ENCODE results near the gene ATP2C2. TPM values are rescaled to one million over a fixed set of nuclear protein-coding genes. Genes with fewer than 3 reads are reported as not detected.

The ATP2C2 gene
- total RNA-seq, 3 donors from 2014 or later, result not detected

- no peak for DNase-seq
- Mint-ChIP-seq H3K9me3 (no peaks in the 10 kb centered on the region), H3K4me1 (ENCODE audit: low read depth) (no peaks in the 10 kb centered on the region), H3K36me3 (ENCODE audit: insufficient read depth) (peaks cover 9% of the 10 kb centered on the region), H3K4me3 (no peak overlapping the region), H3K27me3 (ENCODE audit: low read depth) (no peaks in the 10 kb centered on the region)
- ATAC-seq, result no peak
These were observed 92.2 kb downstream of the ATP2C2 start for GRCh38 chr16:84460406-84461028.

GRCh38 chr16:84461029-84461412 lies 92.7 kb downstream of the ATP2C2 start:
- Mint-ChIP-seq H3K27me3 (ENCODE audit: low read depth) (no peaks in the 10 kb centered on the region), H3K4me3 (no peak overlapping the region), H3K4me1 (ENCODE audit: low read depth) (no peaks in the 10 kb centered on the region), H3K9me3 (peaks cover under 1% of the 10 kb centered on the region), H3K36me3 (ENCODE audit: insufficient read depth) (peaks cover 13% of the 10 kb centered on the region)
- ATAC-seq, result no peak
- no peak for DNase-seq

- Mint-ChIP-seq H3K27me3 (ENCODE audit: low read depth) (no peaks in the 10 kb centered on the region), H3K9me3 (peaks cover 6% of the 10 kb centered on the region), H3K4me3 (no peak overlapping the region), H3K4me1 (ENCODE audit: low read depth) (no peaks in the 10 kb centered on the region), H3K36me3 (ENCODE audit: insufficient read depth) (peaks cover 19% of the 10 kb centered on the region)
- ATAC-seq, result no peak
- no peak for DNase-seq
These were observed 93.3 kb downstream of the ATP2C2 start for GRCh38 chr16:84461413-84462295.

- Mint-ChIP-seq H3K36me3 (ENCODE audit: insufficient read depth) (peaks cover 28% of the 10 kb centered on the region), H3K9me3 (peaks cover 12% of the 10 kb centered on the region), H3K4me1 (ENCODE audit: low read depth) (no peaks in the 10 kb centered on the region), H3K4me3 (no peak overlapping the region), H3K27me3 (ENCODE audit: low read depth) (no peaks in the 10 kb centered on the region)
- ATAC-seq, result no peak
- no peak for DNase-seq
These were observed 94.2 kb downstream of the ATP2C2 start for GRCh38 chr16:84462296-84463210.

- peaks cover 32% of the 10 kb centered on the region for H3K36me3 Mint-ChIP-seq (ENCODE audit: insufficient read depth)
- no peaks in the 10 kb centered on the region for H3K4me1 Mint-ChIP-seq (ENCODE audit: low read depth)
- DNase-seq (no peak), ATAC-seq (no peak)
- H3K27me3 Mint-ChIP-seq (ENCODE audit: low read depth), result no peaks in the 10 kb centered on the region
- no peak overlapping the region for H3K4me3 Mint-ChIP-seq
- peaks cover 15% of the 10 kb centered on the region for H3K9me3 Mint-ChIP-seq
These were observed 94.9 kb downstream of the ATP2C2 start for GRCh38 chr16:84463221-84463620.

- no peak for ATAC-seq
- Mint-ChIP-seq H3K4me1 (ENCODE audit: low read depth) (no peaks in the 10 kb centered on the region), H3K27me3 (ENCODE audit: low read depth) (no peaks in the 10 kb centered on the region), H3K9me3 (peaks cover 15% of the 10 kb centered on the region), H3K36me3 (ENCODE audit: insufficient read depth) (peaks cover 32% of the 10 kb centered on the region), H3K4me3 (no peak overlapping the region)
- no peak for DNase-seq
These were observed 95.8 kb downstream of the ATP2C2 start for GRCh38 chr16:84464116-84464515.

GRCh38 chr16:84465154-84465553 lies 96.8 kb downstream of the ATP2C2 start:
- H3K4me3 Mint-ChIP-seq, result no peak overlapping the region
- ATAC-seq, result no peak
- no peaks in the 10 kb centered on the region for H3K4me1 Mint-ChIP-seq (ENCODE audit: low read depth)
- H3K9me3 Mint-ChIP-seq, result peaks cover 15% of the 10 kb centered on the region
- DNase-seq, result no peak
- H3K27me3 Mint-ChIP-seq (ENCODE audit: low read depth), result no peaks in the 10 kb centered on the region
- H3K36me3 Mint-ChIP-seq (ENCODE audit: insufficient read depth), result peaks cover 32% of the 10 kb centered on the region

- H3K9me3 Mint-ChIP-seq, result peaks cover 15% of the 10 kb centered on the region
- no peaks in the 10 kb centered on the region for H3K27me3 Mint-ChIP-seq (ENCODE audit: low read depth)
- H3K36me3 Mint-ChIP-seq (ENCODE audit: insufficient read depth), result peaks cover 30% of the 10 kb centered on the region
- DNase-seq (no peak), ATAC-seq (no peak)
- H3K4me3 Mint-ChIP-seq, result no peak overlapping the region
- no peaks in the 10 kb centered on the region for H3K4me1 Mint-ChIP-seq (ENCODE audit: low read depth)
These were observed 98.4 kb downstream of the ATP2C2 start for GRCh38 chr16:84466692-84467091.

GRCh38 chr16:84467256-84467655 lies 98.9 kb downstream of the ATP2C2 start:
- Mint-ChIP-seq H3K4me3 (no peak overlapping the region), H3K36me3 (ENCODE audit: insufficient read depth) (peaks cover 32% of the 10 kb centered on the region)
- ATAC-seq, result peak in 1 of 2 donors; percentile 21

GRCh38 chr16:84467709-84468108 lies 99.4 kb downstream of the ATP2C2 start:
- DNase-seq (no peak), ATAC-seq (no peak)
- Mint-ChIP-seq H3K36me3 (ENCODE audit: insufficient read depth) (peaks cover 33% of the 10 kb centered on the region), H3K4me3 (no peak overlapping the region), H3K27me3 (ENCODE audit: low read depth) (no peaks in the 10 kb centered on the region), H3K9me3 (peaks cover 15% of the 10 kb centered on the region), H3K4me1 (ENCODE audit: low read depth) (no peaks in the 10 kb centered on the region)

More at GRCh38 chr16:84467256-84467655, 98.9 kb downstream of the ATP2C2 start:
- no peak for DNase-seq
- Mint-ChIP-seq H3K27me3 (ENCODE audit: low read depth) (no peaks in the 10 kb centered on the region), H3K9me3 (peaks cover 15% of the 10 kb centered on the region), H3K4me1 (ENCODE audit: low read depth) (no peaks in the 10 kb centered on the region)

GRCh38 chr16:84471316-84471715 lies 103.0 kb downstream of the ATP2C2 start:
- H3K4me3 Mint-ChIP-seq, result no peak overlapping the region
- ATAC-seq (no peak), DNase-seq (no peak)
- peaks cover 36% of the 10 kb centered on the region for H3K36me3 Mint-ChIP-seq (ENCODE audit: insufficient read depth)
- peaks cover 2% of the 10 kb centered on the region for H3K4me1 Mint-ChIP-seq (ENCODE audit: low read depth)
- H3K9me3 Mint-ChIP-seq, result peaks cover 16% of the 10 kb centered on the region
- H3K27me3 Mint-ChIP-seq (ENCODE audit: low read depth), result no peaks in the 10 kb centered on the region

- Mint-ChIP-seq H3K4me3 (no peak overlapping the region), H3K36me3 (ENCODE audit: insufficient read depth) (peaks cover 32% of the 10 kb centered on the region)
- ATAC-seq, result no peak
These were observed 103.6 kb downstream of the ATP2C2 start for GRCh38 chr16:84471966-84472365.

GRCh38 chr16:84475643-84476240 lies 107.4 kb downstream of the ATP2C2 start:
- ATAC-seq, result no peak
- H3K4me3 Mint-ChIP-seq, result no peak overlapping the region

More at GRCh38 chr16:84471966-84472365, 103.6 kb downstream of the ATP2C2 start:
- peaks cover 2% of the 10 kb centered on the region for H3K4me1 Mint-ChIP-seq (ENCODE audit: low read depth)
- no peaks in the 10 kb centered on the region for H3K27me3 Mint-ChIP-seq (ENCODE audit: low read depth)
- H3K9me3 Mint-ChIP-seq, result peaks cover 10% of the 10 kb centered on the region
- DNase-seq, result no peak

GRCh38 chr16:84476401-84476800 lies 108.1 kb downstream of the ATP2C2 start:
- no peak for DNase-seq
- peaks cover 2% of the 10 kb centered on the region for H3K4me1 Mint-ChIP-seq (ENCODE audit: low read depth)
- no peak for ATAC-seq
- H3K4me3 Mint-ChIP-seq, result no peak overlapping the region
- peaks cover 4% of the 10 kb centered on the region for H3K9me3 Mint-ChIP-seq
- H3K27me3 Mint-ChIP-seq (ENCODE audit: low read depth), result no peaks in the 10 kb centered on the region
- peaks cover 22% of the 10 kb centered on the region for H3K36me3 Mint-ChIP-seq (ENCODE audit: insufficient read depth)

More at GRCh38 chr16:84475643-84476240, 107.4 kb downstream of the ATP2C2 start:
- no peaks in the 10 kb centered on the region for H3K27me3 Mint-ChIP-seq (ENCODE audit: low read depth)
- no peak for DNase-seq
- H3K4me1 Mint-ChIP-seq (ENCODE audit: low read depth), result peaks cover 2% of the 10 kb centered on the region
- H3K9me3 Mint-ChIP-seq, result peaks cover 4% of the 10 kb centered on the region
- H3K36me3 Mint-ChIP-seq (ENCODE audit: insufficient read depth), result peaks cover 22% of the 10 kb centered on the region
